RWPE1 (cell line): Measurements from ENCODE around the gene GSE1.

ENCODE experiments used
- CTCF ChIA-PET: fragments of 350-600 bp; sonication (Branson Sonifier 250); formaldehyde crosslinking; extraction: SDS; loops from one replicate; lab custom pipeline; 2021; lab: Yijun Ruan, JAX
- POLR2A ChIA-PET: fragments of 400-600 bp; formaldehyde crosslinking; extraction: SDS; loops from one replicate; lab custom pipeline; 2020; ENCODE audit warnings: antibody characterized with exemption; ENCODE audit not compliant: low non-redundant PET; lab: Yijun Ruan, JAX
- DNase-seq: peaks from one replicate; pipeline ENCODE4 v3.0.0; 2012; ENCODE audit warnings: low spot score
- H3K27ac ChIP-seq: fragments of 450-650 bp; 2 replicates; pipeline ENCODE4 v1.5.1; 2017
- TF ChIP-seq, protein P1 (sequence below): fragments of 450-650 bp; conservative IDR thresholded peaks from 2 replicates; pipeline ENCODE4 v1.5.1; 2017; ENCODE audit warnings: low read depth, mild to moderate bottlenecking

GSE1 gene

DNA sequence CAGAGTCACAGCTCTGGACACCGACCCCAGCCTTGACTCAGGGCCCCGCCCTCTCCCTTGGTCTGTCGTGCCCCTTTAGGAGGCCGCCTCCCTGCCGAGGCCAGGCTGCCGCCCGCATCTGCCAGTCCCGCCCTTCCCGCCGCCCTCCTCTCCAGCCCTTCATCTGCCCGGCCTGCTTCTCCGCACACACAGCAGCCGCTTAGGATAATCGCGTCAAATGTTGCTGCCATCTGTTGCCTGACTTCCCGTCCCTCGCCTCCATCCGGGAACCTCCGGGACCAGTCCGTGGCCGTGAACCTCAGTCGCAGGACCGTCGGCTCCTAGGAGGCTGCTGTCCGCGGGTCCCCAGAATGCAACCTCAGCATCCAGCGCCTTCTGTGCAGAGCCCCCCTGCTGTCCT, 11.9 kb downstream of the GSE1 start:
- ChIA-PET POLR2A (no interaction called here), CTCF (no interaction called here)
- TF ChIP-seq, protein P1, sequence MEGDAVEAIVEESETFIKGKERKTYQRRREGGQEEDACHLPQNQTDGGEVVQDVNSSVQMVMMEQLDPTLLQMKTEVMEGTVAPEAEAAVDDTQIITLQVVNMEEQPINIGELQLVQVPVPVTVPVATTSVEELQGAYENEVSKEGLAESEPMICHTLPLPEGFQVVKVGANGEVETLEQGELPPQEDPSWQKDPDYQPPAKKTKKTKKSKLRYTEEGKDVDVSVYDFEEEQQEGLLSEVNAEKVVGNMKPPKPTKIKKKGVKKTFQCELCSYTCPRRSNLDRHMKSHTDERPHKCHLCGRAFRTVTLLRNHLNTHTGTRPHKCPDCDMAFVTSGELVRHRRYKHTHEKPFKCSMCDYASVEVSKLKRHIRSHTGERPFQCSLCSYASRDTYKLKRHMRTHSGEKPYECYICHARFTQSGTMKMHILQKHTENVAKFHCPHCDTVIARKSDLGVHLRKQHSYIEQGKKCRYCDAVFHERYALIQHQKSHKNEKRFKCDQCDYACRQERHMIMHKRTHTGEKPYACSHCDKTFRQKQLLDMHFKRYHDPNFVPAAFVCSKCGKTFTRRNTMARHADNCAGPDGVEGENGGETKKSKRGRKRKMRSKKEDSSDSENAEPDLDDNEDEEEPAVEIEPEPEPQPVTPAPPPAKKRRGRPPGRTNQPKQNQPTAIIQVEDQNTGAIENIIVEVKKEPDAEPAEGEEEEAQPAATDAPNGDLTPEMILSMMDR = no peak
- no peak for DNase-seq
- no peak overlapping the region for H3K27ac ChIP-seq

DNA sequence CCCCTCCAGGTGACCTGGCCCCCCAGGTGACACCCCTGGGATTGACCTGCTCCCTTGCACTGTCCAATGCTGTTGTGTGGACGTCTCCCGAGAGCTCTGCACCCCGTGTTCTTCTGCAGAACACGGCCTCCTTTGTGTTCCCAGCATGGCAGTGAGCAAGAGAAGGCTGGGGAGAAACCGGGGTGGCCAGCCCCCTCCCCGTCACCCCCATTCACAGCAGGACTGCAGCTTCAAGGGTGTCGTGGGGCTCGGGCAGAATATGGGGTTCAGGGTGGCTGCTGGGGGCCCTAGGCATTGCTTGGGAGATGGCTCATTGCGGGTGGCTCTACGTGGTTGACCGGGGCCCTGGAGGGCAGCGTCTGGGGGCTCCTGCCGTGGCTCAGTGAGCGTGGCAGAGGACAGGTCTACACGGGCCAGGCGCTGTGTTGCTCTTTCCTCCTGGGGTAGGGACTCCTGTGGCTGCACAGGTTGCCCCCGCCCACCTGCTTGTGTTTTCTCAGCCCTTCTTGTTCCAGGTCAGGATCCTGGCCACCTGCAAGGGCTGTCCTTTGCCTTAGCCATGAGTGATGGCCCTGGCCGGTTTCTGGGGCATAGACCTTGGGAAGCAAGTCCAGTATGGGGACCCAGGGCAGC, 12.5 kb downstream of the GSE1 start:
- no peak for DNase-seq
- POLR2A ChIA-PET = no interaction called here
- H3K27ac ChIP-seq = no peak overlapping the region
- CTCF ChIA-PET = interaction anchor here (1.0 kb wide), 1 partner anchor 10 kb away, joined by 3 read pairs; no protein-coding TSS in a partner anchor
- TF ChIP-seq, protein P1 = no peak

DNA sequence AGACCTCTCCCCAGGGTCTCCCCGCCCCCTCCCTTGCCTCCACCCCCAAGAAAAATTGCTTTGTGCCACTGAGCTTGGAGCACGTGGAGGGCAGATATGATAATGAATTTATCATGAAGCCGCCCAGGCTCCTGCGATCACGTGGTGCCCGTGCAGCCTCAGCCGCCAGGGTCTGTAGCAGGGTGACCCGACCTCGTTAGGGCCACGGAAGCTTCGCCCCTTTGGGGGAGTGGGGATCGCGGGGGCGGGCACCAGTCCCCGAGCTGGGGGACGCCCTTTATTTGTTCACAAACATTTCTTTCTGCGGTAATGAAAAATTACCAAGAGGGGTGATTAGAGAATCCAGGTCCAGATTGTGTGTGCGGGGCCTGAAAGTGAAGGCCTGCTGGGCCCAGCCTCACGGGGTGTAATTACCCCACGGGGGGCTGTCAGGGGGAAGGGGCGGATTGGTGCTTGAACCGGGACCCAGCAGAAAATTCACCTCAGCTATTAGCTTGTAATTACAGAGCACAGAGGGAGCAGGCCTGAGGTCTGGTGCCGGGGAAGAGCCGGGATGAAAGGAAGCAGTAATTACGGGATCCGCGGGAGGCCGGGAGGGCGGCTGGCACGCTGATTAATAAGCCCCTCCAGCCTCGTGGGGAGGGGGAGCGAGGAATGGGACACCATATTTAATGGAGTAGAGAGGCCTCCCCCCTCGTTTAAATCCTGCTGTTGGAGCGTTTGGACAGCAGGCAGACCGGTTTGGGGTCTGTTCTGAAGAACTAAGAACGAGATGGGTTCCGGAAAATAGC, 13.3 kb downstream of the GSE1 start:
- no peak overlapping the region for H3K27ac ChIP-seq
- CTCF ChIA-PET = interaction anchor here (0.6 to 1.0 kb wide), 3 partner anchors 10 to 329 kb away, joined by 3 read pairs; no protein-coding TSS in a partner anchor
- POLR2A ChIA-PET = no interaction called here
- TF ChIP-seq, protein P1 = no peak
- DNase-seq = no peak

DNA sequence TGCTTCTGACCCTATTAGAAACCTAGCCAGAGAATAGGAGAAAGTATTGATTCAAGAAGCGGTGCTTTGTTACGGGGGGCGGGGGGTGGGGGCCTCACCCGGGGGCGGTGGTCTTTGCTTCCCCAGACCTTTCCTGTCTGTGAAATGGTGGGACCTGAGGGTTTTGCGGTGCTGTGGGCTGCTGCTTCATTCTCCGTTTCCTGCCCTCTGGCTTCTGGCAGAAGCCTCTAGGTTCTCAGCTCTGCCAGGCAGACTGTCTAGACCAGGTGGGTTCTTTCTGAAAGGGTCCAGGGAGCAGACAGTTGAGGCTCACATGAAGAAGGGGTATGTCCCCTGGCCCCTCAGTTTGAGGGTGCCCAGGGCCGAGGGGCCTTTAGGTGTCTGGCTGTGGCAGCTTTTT, 14.0 kb downstream of the GSE1 start:
- TF ChIP-seq, protein P1 = no peak
- no peak for DNase-seq
- ChIA-PET CTCF (interaction anchor here (0.6 kb wide), 1 partner anchor 132 kb away, joined by 6 read pairs; no protein-coding TSS in a partner anchor), POLR2A (no interaction called here)
- H3K27ac ChIP-seq = no peak overlapping the region

DNA sequence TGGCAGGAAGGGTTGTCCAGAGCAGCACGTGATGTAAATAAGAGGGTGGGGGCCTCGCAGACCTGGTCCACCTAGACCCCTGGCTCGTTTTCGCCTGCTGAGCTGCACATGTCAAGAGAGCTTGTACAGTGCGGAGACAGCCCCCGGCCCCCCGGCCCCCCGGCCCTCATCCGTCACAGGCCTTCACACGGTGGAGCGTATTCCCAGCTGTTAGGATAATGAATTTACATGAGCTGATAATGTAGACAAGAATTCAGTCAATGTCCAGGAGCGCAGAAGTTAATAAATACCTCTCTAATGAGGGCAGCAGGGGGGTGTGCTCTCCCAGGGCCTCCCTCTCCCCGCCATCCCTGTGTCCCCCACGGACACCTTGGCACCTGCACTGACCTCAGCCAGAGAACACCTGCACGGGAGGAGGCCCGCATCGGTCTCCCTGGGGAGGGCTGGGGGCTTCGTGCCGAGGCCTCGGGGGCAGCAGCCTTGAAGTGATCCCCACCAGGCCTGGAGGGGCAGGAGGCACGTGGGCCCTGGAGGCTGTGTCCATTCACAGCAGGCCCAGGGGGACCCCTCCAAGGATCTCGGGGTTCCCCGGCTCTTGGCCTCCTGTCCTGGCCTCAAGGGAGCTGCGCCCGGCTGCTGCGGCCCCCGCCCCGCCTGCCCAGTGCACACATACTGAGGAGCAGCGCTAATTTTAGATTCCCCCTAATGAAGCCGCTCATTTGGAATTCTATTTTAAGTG, 14.6 kb downstream of the GSE1 start:
- no peak overlapping the region for H3K27ac ChIP-seq
- ChIA-PET POLR2A (no interaction called here), CTCF (interaction anchor here (0.6 to 0.8 kb wide), 3 partner anchors 11 to 438 kb away, joined by 3 to 6 read pairs (median 3); no protein-coding TSS in a partner anchor)
- no peak for DNase-seq
- TF ChIP-seq, protein P1 = no peak

DNA sequence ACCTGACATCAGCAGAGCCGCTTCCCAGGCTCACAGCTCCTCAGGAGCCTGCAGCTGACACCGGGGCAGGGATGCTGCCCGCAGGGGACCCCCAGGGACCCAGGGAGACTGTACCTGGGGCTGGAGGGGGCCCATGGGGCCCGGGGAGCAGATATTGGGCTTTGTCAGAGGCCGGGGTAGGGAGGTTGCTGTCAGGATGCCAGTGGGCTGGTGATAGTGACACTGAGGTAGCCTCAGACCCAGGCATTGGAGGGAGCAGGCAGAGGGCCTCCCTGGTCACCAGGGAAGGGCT, 15.1 kb downstream of the GSE1 start:
- ChIA-PET POLR2A (no interaction called here), CTCF (interaction anchor here (0.6 to 0.8 kb wide), 2 partner anchors 12 to 439 kb away, joined by 3 read pairs; no protein-coding TSS in a partner anchor)
- TF ChIP-seq, protein P1 = no peak
- DNase-seq = no peak
- no peak overlapping the region for H3K27ac ChIP-seq
